ENCODE measurements around the gene RTL1. TPM values are rescaled to one million over a fixed set of nuclear protein-coding genes. Genes with fewer than 3 reads are reported as not detected.

Gene RTL1
- total and polyA plus RNA-seq, 2 donors (not counting 1 experiment from before 2014, with no cell fraction given), result not detected

- Histone ChIP-seq H3K4me1 (ENCODE audit: control insufficient read depth, extremely low read depth, insufficient read depth, low read length) (no peaks in the 10 kb centered on the region), H4K20me1 (ENCODE audit: control insufficient read depth, extremely low read depth, insufficient read depth, low read length) (no peaks in the 10 kb centered on the region), H3K4me2 (ENCODE audit: extremely low read depth, insufficient read depth, low read length) (no peak overlapping the region), H3K27me3 (ENCODE audit: control insufficient read depth, insufficient read depth, low read length) (no peaks in the 10 kb centered on the region), H3K36me3 (ENCODE audit: control insufficient read depth, insufficient read depth, low read length) (peaks cover 14% of the 10 kb centered on the region), H2AFZ (ENCODE audit: low read length) (no peak overlapping the region), H3K9me3 (ENCODE audit: control insufficient read depth, insufficient read depth, low read depth, low read length) (no peaks in the 10 kb centered on the region), H3K79me2 (ENCODE audit: control insufficient read depth, insufficient read depth, low read length) (no peaks in the 10 kb centered on the region), H3K9ac (ENCODE audit: insufficient read depth, low read length) (no peak overlapping the region), H3K27ac (ENCODE audit: insufficient read depth, low read length) (no peak overlapping the region), H3K4me3 (replicated peaks in 1 of 4; ENCODE audit: control extremely low read depth in 1 of 4, insufficient read depth in 1 of 4, low read depth in 3 of 4, low read length in 4 of 4) (no peak overlapping the region)
- TF ChIP-seq CTCF (conservative IDR thresholded peaks at IDR 0.05 in 1 of 2, IDR thresholded peaks at IDR 0.05 in 1 of 2; ENCODE audit: low read depth in 1 of 2, low read length in 2 of 2) (no peak), EZH2 (IDR thresholded peaks at IDR 0.05; ENCODE audit: low read length, missing control alignments) (no peak)
- DNase-seq (ENCODE audit: low read depth in 2 of 2), result no peak
These were observed 18.3 kb downstream of the RTL1 start for GRCh38 chr14:100885196-100885595.

GRCh38 chr14:100884456-100884855 lies 19.1 kb downstream of the RTL1 start:
- no peak for DNase-seq (ENCODE audit: low read depth in 2 of 2)
- Histone ChIP-seq H3K4me1 (ENCODE audit: control insufficient read depth, extremely low read depth, insufficient read depth, low read length) (no peaks in the 10 kb centered on the region), H3K9ac (ENCODE audit: insufficient read depth, low read length) (no peak overlapping the region), H3K4me2 (ENCODE audit: extremely low read depth, insufficient read depth, low read length) (no peak overlapping the region), H3K36me3 (ENCODE audit: control insufficient read depth, insufficient read depth, low read length) (peaks cover 12% of the 10 kb centered on the region), H3K27me3 (ENCODE audit: control insufficient read depth, insufficient read depth, low read length) (no peaks in the 10 kb centered on the region), H4K20me1 (ENCODE audit: control insufficient read depth, extremely low read depth, insufficient read depth, low read length) (no peaks in the 10 kb centered on the region), H3K79me2 (ENCODE audit: control insufficient read depth, insufficient read depth, low read length) (no peaks in the 10 kb centered on the region), H3K4me3 (replicated peaks in 1 of 4; ENCODE audit: control extremely low read depth in 1 of 4, insufficient read depth in 1 of 4, low read depth in 3 of 4, low read length in 4 of 4) (no peak overlapping the region), H3K9me3 (ENCODE audit: control insufficient read depth, insufficient read depth, low read depth, low read length) (no peaks in the 10 kb centered on the region), H3K27ac (ENCODE audit: insufficient read depth, low read length) (no peak overlapping the region), H2AFZ (ENCODE audit: low read length) (no peak overlapping the region)
- no peak for TF ChIP-seq CTCF (conservative IDR thresholded peaks at IDR 0.05 in 1 of 2, IDR thresholded peaks at IDR 0.05 in 1 of 2; ENCODE audit: low read depth in 1 of 2, low read length in 2 of 2)
- no peak for TF ChIP-seq EZH2 (IDR thresholded peaks at IDR 0.05; ENCODE audit: low read length, missing control alignments)

- no peak overlapping the region for H3K9ac ChIP-seq (ENCODE audit: insufficient read depth, low read length)
- no peak overlapping the region for H3K4me3 ChIP-seq (replicated peaks in 1 of 4; ENCODE audit: control extremely low read depth in 1 of 4, insufficient read depth in 1 of 4, low read depth in 3 of 4, low read length in 4 of 4)
- H4K20me1 ChIP-seq (ENCODE audit: control insufficient read depth, extremely low read depth, insufficient read depth, low read length), result no peaks in the 10 kb centered on the region
- DNase-seq (ENCODE audit: low read depth in 2 of 2), result no peak
- no peak overlapping the region for H2AFZ ChIP-seq (ENCODE audit: low read length)
- TF ChIP-seq CTCF (conservative IDR thresholded peaks at IDR 0.05 in 1 of 2, IDR thresholded peaks at IDR 0.05 in 1 of 2; ENCODE audit: low read depth in 1 of 2, low read length in 2 of 2) (no peak), EZH2 (IDR thresholded peaks at IDR 0.05; ENCODE audit: low read length, missing control alignments) (no peak)
- H3K36me3 ChIP-seq (ENCODE audit: control insufficient read depth, insufficient read depth, low read length), result peaks cover 12% of the 10 kb centered on the region
- H3K4me1 ChIP-seq (ENCODE audit: control insufficient read depth, extremely low read depth, insufficient read depth, low read length), result no peaks in the 10 kb centered on the region
- H3K4me2 ChIP-seq (ENCODE audit: extremely low read depth, insufficient read depth, low read length), result no peak overlapping the region
- H3K27ac ChIP-seq (ENCODE audit: insufficient read depth, low read length), result no peak overlapping the region
- H3K9me3 ChIP-seq (ENCODE audit: control insufficient read depth, insufficient read depth, low read depth, low read length), result no peaks in the 10 kb centered on the region
- no peaks in the 10 kb centered on the region for H3K27me3 ChIP-seq (ENCODE audit: control insufficient read depth, insufficient read depth, low read length)
- H3K79me2 ChIP-seq (ENCODE audit: control insufficient read depth, insufficient read depth, low read length), result no peaks in the 10 kb centered on the region
These were observed 19.8 kb downstream of the RTL1 start for GRCh38 chr14:100883789-100884101.

All from fibroblast of lung (primary cell).